Measurements from ENCODE around the gene CSNK2B. TPM values are rescaled to one million over a fixed set of nuclear protein-coding genes. Genes with fewer than 3 reads are reported as not detected.

The CSNK2B gene
- total and polyA plus RNA-seq, 9 of the 15 experiments (the other 6 are each of a cell fraction or from before 2014, with no cell fraction given) = 120 to 1,126 (median 529) TPM

DNA sequence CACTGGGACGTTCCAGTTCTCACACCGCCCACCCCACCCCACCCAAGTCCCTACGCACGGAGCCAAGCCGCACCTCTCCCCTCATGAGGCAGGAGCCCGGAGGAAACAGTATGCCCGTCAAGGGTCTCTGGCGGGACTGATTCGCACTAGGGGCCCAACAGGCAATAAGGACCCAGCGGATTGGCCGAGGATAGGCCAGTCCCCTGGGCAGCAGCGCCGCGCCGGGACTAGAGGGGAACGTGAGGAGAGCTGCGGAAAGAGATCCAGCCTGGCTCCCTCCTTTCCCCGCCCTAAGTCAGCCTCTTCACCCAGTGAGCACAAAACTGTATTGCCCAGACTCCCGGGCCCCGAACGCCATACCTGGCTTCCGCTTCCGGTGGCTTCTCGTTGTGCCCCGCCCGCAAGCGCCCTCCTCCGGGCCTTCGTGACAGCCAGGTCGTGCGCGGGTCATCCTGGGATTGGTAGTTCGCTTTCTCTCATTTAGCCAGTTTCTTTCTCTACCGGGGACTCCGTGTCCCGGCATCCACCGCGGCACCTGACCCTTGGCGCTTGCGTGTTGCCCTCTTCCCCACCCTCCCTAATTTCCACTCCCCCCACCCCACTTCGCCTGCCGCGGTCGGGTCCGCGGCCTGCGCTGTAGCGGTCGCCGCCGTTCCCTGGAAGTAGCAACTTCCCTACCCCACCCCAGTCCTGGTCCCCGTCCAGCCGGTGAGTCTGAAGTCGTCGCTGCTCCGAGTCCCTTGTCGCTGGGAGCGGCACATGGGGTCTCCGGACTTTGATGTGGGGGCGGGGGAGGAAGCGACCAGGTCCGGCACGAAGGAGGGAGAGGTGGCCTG is at the start of gene CSNK2B (continued):
- TF ChIP-seq CREB3 (tag; conservative IDR thresholded peaks at IDR 0.05; ENCODE audit: low read depth) (peak; percentile 52; the same call in 1 of the 2 replicates), HOXB6 (CRISPR knock-in tag; IDR thresholded peaks at IDR 0.05; ENCODE audit: borderline replicate concordance) (no peak), CC2D1A (IDR thresholded peaks at IDR 0.05) (no peak), ZNF217 (CRISPR knock-in tag; IDR thresholded peaks at IDR 0.05) (no peak), BRD9 (IDR thresholded peaks at IDR 0.05; ENCODE audit: low read depth, partially characterized antibody) (peak; percentile 89), PTRF (tag; IDR thresholded peaks at IDR 0.05) (no peak), KLF10 (CRISPR knock-in tag; IDR thresholded peaks at IDR 0.05) (no peak; the same call in 1 of the 2 replicates), ARID4B (CRISPR knock-in tag; IDR thresholded peaks at IDR 0.05) (peak; percentile 30), ELF4 (CRISPR knock-in tag; IDR thresholded peaks at IDR 0.05) (peak; percentile 76; the same call in 1 of the 2 replicates), RB1 (IDR thresholded peaks at IDR 0.05; ENCODE audit: low read depth) (no peak), RNF2 (IDR thresholded peaks at IDR 0.05) (no peak), GABPA (tag; conservative IDR thresholded peaks at IDR 0.05; ENCODE audit: low read depth) (no peak), NR2C2 (CRISPR knock-in tag; IDR thresholded peaks at IDR 0.05) (peak; percentile 98), NR2C2 (tag; IDR thresholded peaks at IDR 0.05) (no peak), GABPB2 (CRISPR knock-in tag; conservative IDR thresholded peaks at IDR 0.05) (peak; percentile 73), CHD1 (IDR thresholded peaks at IDR 0.05; ENCODE audit: low read length) (peak; percentile 71)
- TF ChIP-seq, protein P1, sequence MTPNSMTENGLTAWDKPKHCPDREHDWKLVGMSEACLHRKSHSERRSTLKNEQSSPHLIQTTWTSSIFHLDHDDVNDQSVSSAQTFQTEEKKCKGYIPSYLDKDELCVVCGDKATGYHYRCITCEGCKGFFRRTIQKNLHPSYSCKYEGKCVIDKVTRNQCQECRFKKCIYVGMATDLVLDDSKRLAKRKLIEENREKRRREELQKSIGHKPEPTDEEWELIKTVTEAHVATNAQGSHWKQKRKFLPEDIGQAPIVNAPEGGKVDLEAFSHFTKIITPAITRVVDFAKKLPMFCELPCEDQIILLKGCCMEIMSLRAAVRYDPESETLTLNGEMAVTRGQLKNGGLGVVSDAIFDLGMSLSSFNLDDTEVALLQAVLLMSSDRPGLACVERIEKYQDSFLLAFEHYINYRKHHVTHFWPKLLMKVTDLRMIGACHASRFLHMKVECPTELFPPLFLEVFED (CRISPR knock-in tag; conservative IDR thresholded peaks at IDR 0.05) = peak; percentile 74
- TF ChIP-seq, protein P2, sequence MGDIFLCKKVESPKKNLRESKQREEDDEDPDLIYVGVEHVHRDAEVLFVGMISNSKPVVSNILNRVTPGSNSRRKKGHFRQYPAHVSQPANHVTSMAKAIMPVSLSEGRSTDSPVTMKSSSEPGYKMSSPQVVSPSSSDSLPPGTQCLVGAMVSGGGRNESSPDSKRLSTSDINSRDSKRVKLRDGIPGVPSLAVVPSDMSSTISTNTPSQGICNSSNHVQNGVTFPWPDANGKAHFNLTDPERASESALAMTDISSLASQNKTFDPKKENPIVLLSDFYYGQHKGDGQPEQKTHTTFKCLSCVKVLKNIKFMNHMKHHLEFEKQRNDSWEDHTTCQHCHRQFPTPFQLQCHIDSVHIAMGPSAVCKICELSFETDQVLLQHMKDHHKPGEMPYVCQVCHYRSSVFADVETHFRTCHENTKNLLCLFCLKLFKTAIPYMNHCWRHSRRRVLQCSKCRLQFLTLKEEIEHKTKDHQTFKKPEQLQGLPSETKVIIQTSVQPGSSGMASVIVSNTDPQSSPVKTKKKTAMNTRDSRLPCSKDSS (IDR thresholded peaks at IDR 0.05; ENCODE audit: low read depth, partially characterized antibody) = no peak
